B cell (primary cell): ENCODE results near the gene NFATC1. TPM values are rescaled to one million over a fixed set of nuclear protein-coding genes. Genes with fewer than 3 reads are reported as not detected.

ENCODE experiments used
- ATAC-seq: fragments of 200-7000 bp; cut with Tn5 transposase; one replicate; pipeline ENCODE4 v1.10.0; 2021; ENCODE audit warnings: low read depth, mild to moderate bottlenecking, moderate number of reproducible peaks, moderate library complexity
- CTCF ChIA-PET: fragments of 350-600 bp; sonication (Branson Sonifier 250); formaldehyde crosslinking; loops from one replicate; lab custom pipeline; 2021; ENCODE audit warnings: antibody characterized with exemption, inconsistent platforms; lab: Charles Lee
- POLR2A ChIA-PET: fragments of 350-600 bp; sonication (Branson Sonifier 250); formaldehyde crosslinking; loops from one replicate; lab custom pipeline; 2021; ENCODE audit warnings: antibody characterized with exemption; lab: Charles Lee
- DNase-seq: peaks from one replicate; pipeline ENCODE4 v3.0.0; 2013
- H2AFZ ChIP-seq: 2 replicates; pipeline ENCODE4 v1.6.1; 2012; ENCODE audit warnings: mild to moderate bottlenecking, low read depth, low read length; ENCODE audit not compliant: insufficient read depth, poor library complexity, severe bottlenecking
- H3K27ac ChIP-seq, 2 donors: 1 replicate in 1 of 2; 2 replicates in 1 of 2; pipeline ENCODE4 v1.5.1; 2012 to 2013; ENCODE audit warnings: low read length in 2 of 2, mild to moderate bottlenecking in 2 of 2, moderate library complexity in 1 of 2
- H3K27me3 ChIP-seq, 4 experiments: fragments of 200-600 bp in 1 of 4; sonication (generic) in 1 of 4; replicated peaks in 1 of 4; 1 replicate in 2 of 4; 2 replicates in 2 of 4; pipeline versions ENCODE4 v1.6.1 to v1.7.0; 2013 to 2016; ENCODE audit warnings: low read length in 3 of 4, mild to moderate bottlenecking in 2 of 4, mixed read lengths in 1 of 4, moderate library complexity in 1 of 4; ENCODE audit not compliant: insufficient read depth in 4 of 4, control insufficient read depth in 3 of 4; ENCODE audit errors: control extremely low read depth in 1 of 4
- H3K36me3 ChIP-seq, 2 experiments: replicated peaks in 1 of 2; 1 replicate in 1 of 2; 2 replicates in 1 of 2; pipeline versions ENCODE4 v1.6.1 to v1.7.1; 2013; ENCODE audit warnings: low read length in 1 of 2; ENCODE audit not compliant: insufficient read depth in 2 of 2, control insufficient read depth in 1 of 2; ENCODE audit errors: control extremely low read depth in 1 of 2, extremely low read depth in 1 of 2
- H3K4me1 ChIP-seq, 2 donors: fragments of 200-600 bp in 1 of 2; sonication (generic) in 1 of 2; 1 replicate in 1 of 2; 2 replicates in 1 of 2; pipeline versions ENCODE4 v1.5.1 to v1.6.1; 2013 to 2017; ENCODE audit warnings: low read length in 2 of 2; ENCODE audit not compliant: control insufficient read depth in 2 of 2, insufficient read depth in 2 of 2
- H3K4me2 ChIP-seq: replicated peaks from 2 replicates; pipeline ENCODE3; 2012; ENCODE audit warnings: mild to moderate bottlenecking, low read depth, low read length; ENCODE audit not compliant: poor library complexity, severe bottlenecking
- H3K4me3 ChIP-seq, 5 experiments: fragments of 200-600 bp in 1 of 5; sonication (generic) in 1 of 5; 1 replicate in 3 of 5; 2 replicates in 2 of 5; pipeline versions ENCODE4 v1.5.1 to v1.7.0; 2011 to 2016; ENCODE audit warnings: low read length in 4 of 5, mild to moderate bottlenecking in 4 of 5, low read depth in 2 of 5, control low read depth in 1 of 5, moderate library complexity in 1 of 5; ENCODE audit not compliant: insufficient read depth in 1 of 5; ENCODE audit errors: control extremely low read depth in 1 of 5, extremely low read depth in 1 of 5
- H3K79me2 ChIP-seq: fragments of 200-600 bp; sonication (generic); one replicate; pipeline ENCODE4 v1.6.0; 2016; ENCODE audit warnings: low read length; ENCODE audit not compliant: control insufficient read depth, insufficient read depth
- H3K9ac ChIP-seq: fragments of 200-600 bp; sonication (generic); 2 replicates; pipeline ENCODE4 v1.6.1; 2017; ENCODE audit warnings: mild to moderate bottlenecking, low read length, moderate library complexity
- H3K9me3 ChIP-seq, 3 donors: one replicate each; pipeline versions ENCODE4 v1.6.1 to v1.7.1; 2013; ENCODE audit warnings: low read length in 2 of 3; ENCODE audit not compliant: control insufficient read depth in 2 of 3, insufficient read depth in 1 of 3; ENCODE audit errors: control extremely low read depth in 1 of 3
- H4K20me1 ChIP-seq: 2 replicates; pipeline ENCODE4 v1.6.0; 2012; ENCODE audit warnings: mild to moderate bottlenecking, low read length; ENCODE audit not compliant: insufficient read depth, control insufficient read depth, poor library complexity, severe bottlenecking
- H3K27ac Mint-ChIP-seq: one replicate; pipeline ENCODE4 v1.8.0; 2021; ENCODE audit warnings: mixed read lengths
- H3K27me3 Mint-ChIP-seq: one replicate; pipeline ENCODE4 v1.8.0; 2021; ENCODE audit warnings: mixed read lengths
- H3K4me1 Mint-ChIP-seq: one replicate; pipeline ENCODE4 v1.8.0; 2021; ENCODE audit warnings: mixed read lengths
- H3K4me3 Mint-ChIP-seq: one replicate; pipeline ENCODE4 v1.8.0; 2021; ENCODE audit warnings: mixed read lengths
- H3K9me3 Mint-ChIP-seq: one replicate; pipeline ENCODE4 v1.8.0; 2022; ENCODE audit warnings: mixed read lengths; ENCODE audit not compliant: insufficient read depth
- EZH2 ChIP-seq: IDR thresholded peaks from 2 replicates; pipeline ENCODE4 v1.6.1; 2012; ENCODE audit warnings: borderline replicate concordance, low read depth, mild to moderate bottlenecking, moderate library complexity, low read length; ENCODE audit not compliant: insufficient read depth, poor library complexity, severe bottlenecking
- WGBS: methylation state at CpG from one replicate; pipeline ENCODE4 v1.1.5; 2013; ENCODE audit warnings: missing lambda C conversion rate; ENCODE audit not compliant: insufficient coverage; 5-methylcytosine and 5-hydroxymethylcytosine counted together
- intact Hi-C: fragments of 100-400 bp; cut with micrococcal nuclease; formaldehyde crosslinking; loops from one replicate; pipeline ENCODE4 v1.10.0; 2022
- polyA plus RNA-seq: library from polyadenylated mRNA; depleted of rRNA; stranded (reverse); fragments of >200 nt; gene quantifications from 2 replicates; pipeline ENCODE4 v1.2.3, GENCODE V29; 2012
- total RNA-seq, 2 donors: library from RNA; stranded (reverse); fragments of 120-200 nt in 1 of 2; gene quantifications; 1 replicate in 1 of 2; 2 replicates in 1 of 2; pipeline versions ENCODE4 v1.2.3 to v1.2.4, GENCODE V29; 2013 to 2022
- TF ChIP-seq, protein P1 (sequence below): fragments of 200-600 bp; IDR thresholded peaks from one replicate; pipeline ENCODE4 v1.8.0; 2022; ENCODE audit warnings: antibody characterized with exemption, mild to moderate bottlenecking

NFATC1 gene
- total and polyA plus RNA-seq, 2 donors (not counting 1 experiment from before 2014, with no cell fraction given) = 32.2 to 108 TPM

DNA sequence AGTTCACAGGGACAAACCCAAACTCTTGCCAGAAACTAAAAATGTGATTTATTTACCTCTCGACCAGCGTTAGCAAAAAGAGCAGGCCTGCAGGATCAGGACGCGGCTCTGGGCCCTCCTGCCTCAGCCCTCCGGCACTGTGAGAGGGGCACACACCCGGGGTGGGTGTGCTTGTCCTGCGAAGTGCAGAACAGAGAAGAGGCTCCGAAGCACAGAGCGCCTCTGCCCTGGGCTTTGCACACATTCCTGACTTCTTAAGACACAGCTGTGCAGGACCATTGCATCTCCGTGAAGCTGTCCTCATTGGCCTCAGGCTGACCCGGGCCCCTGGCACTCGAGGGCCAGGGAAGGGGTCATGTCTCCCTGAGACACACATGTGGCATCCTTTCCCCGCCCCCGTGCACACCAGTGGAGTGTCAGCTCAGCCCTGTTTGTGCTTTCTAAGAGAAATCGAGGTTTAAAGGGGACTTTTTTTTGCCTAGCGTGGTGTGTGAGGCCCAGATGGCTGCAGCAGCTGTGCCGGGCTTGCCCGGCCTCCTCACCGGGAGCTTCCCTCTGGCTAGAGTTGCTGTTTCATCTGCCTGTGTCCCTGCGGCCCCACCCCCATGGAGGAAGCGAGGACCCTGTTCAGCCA, 9.9 kb upstream of the NFATC1 start:
- Histone ChIP-seq H3K9ac (no peak overlapping the region), H3K4me1 (peaks cover 4 to 12% of the 10 kb centered on the region in 2 donors), H3K9me3 (peaks cover 0 to 4% (median 0%) of the 10 kb centered on the region in 3 donors), H3K27ac (no peak overlapping the region), H3K4me2 (no peak overlapping the region), H4K20me1 (peaks cover under 1% of the 10 kb centered on the region), H3K36me3 (no peaks in the 10 kb centered on the region), H3K4me3 (no peak overlapping the region), H3K79me2 (no peaks in the 10 kb centered on the region), H2AFZ (no peak overlapping the region), H3K27me3 (no peaks in the 10 kb centered on the region)
- WGBS = 62% methylated on average over 21 of the region's 21 CpGs
- Mint-ChIP-seq H3K27me3 (peaks cover 4% of the 10 kb centered on the region), H3K27ac (no peak overlapping the region), H3K4me3 (no peak overlapping the region), H3K9me3 (no peaks in the 10 kb centered on the region), H3K4me1 (peaks cover 6% of the 10 kb centered on the region)
- intact Hi-C loops = no loop called here
- POLR2A ChIA-PET = no interaction called here
- DNase-seq (no peak), ATAC-seq (no peak)
- TF ChIP-seq EZH2 = no peak
- TF ChIP-seq, protein P1, sequence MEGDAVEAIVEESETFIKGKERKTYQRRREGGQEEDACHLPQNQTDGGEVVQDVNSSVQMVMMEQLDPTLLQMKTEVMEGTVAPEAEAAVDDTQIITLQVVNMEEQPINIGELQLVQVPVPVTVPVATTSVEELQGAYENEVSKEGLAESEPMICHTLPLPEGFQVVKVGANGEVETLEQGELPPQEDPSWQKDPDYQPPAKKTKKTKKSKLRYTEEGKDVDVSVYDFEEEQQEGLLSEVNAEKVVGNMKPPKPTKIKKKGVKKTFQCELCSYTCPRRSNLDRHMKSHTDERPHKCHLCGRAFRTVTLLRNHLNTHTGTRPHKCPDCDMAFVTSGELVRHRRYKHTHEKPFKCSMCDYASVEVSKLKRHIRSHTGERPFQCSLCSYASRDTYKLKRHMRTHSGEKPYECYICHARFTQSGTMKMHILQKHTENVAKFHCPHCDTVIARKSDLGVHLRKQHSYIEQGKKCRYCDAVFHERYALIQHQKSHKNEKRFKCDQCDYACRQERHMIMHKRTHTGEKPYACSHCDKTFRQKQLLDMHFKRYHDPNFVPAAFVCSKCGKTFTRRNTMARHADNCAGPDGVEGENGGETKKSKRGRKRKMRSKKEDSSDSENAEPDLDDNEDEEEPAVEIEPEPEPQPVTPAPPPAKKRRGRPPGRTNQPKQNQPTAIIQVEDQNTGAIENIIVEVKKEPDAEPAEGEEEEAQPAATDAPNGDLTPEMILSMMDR = no peak
- CTCF ChIA-PET = interaction anchor here (11.9 to 12.4 kb wide), 2 partner anchors 143 to 259 kb away, joined by 175 to 201 read pairs; no protein-coding TSS in a partner anchor

DNA sequence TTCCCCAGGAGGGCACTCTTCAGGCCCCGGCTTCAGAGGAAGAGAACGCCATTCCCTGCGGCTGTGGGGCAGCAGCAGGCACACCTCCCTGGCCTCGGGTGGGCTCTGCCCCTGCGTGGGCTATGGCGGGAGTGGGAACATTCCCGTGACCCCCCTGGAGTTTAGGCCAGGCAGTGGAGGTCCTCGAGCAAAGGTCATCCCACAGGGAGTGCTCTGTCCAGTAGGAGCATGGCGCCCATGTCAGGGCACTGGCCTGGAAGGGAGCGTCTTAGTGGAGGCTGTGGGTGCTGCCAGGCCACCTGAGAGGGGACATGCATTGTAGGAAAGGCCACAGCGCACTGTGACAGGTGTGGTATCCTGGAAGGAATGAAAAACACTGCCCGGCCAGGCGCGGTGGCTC, 9.2 kb upstream of the NFATC1 start:
- ATAC-seq = no peak
- no peak overlapping the region for H2AFZ ChIP-seq
- no peak for DNase-seq
- no peak overlapping the region for H3K27ac ChIP-seq
- no peaks in the 10 kb centered on the region for H3K36me3 ChIP-seq
- H3K4me3 ChIP-seq = no peak overlapping the region
- POLR2A ChIA-PET = no interaction called here
- Mint-ChIP-seq H3K27ac (no peak overlapping the region), H3K9me3 (no peaks in the 10 kb centered on the region), H3K4me1 (peaks cover 6% of the 10 kb centered on the region), H3K4me3 (no peak overlapping the region), H3K27me3 (peaks cover 4% of the 10 kb centered on the region)
- intact Hi-C loops = no loop called here
- H3K4me1 ChIP-seq = peaks cover 4 to 8% of the 10 kb centered on the region in 2 donors
- no peaks in the 10 kb centered on the region for H3K79me2 ChIP-seq
- no peak overlapping the region for H3K9ac ChIP-seq
- CTCF ChIA-PET = interaction anchor here (12.4 kb wide), 1 partner anchor 258 kb away, joined by 175 read pairs; no protein-coding TSS in a partner anchor
- TF ChIP-seq EZH2 = no peak
- TF ChIP-seq, protein P1 = no peak
- H3K27me3 ChIP-seq = no peaks in the 10 kb centered on the region
- no peaks in the 10 kb centered on the region for H4K20me1 ChIP-seq
- peaks cover 0 to 4% (median 0%) of the 10 kb centered on the region in 3 donors for H3K9me3 ChIP-seq
- 84% methylated on average over 14 of the region's 14 CpGs for WGBS
- H3K4me2 ChIP-seq = no peak overlapping the region
